CD4-positive, alpha-beta memory T cell (primary cell): ENCODE data around the gene SPSB3. TPM values are rescaled to one million over a fixed set of nuclear protein-coding genes. Genes with fewer than 3 reads are reported as not detected.
A peak's percentile ranks its signal among the peaks of the same experiment; 100 is the strongest.

Source experiments
- CTCF ChIA-PET: fragments of 350-600 bp; sonication (Branson Sonifier 250); formaldehyde crosslinking; loops from one replicate; lab custom pipeline; 2021; ENCODE audit warnings: inconsistent platforms; ENCODE audit not compliant: partially characterized antibody; lab: Charles Lee
- POLR2A ChIA-PET: fragments of 350-600 bp; sonication (Branson Sonifier 250); formaldehyde crosslinking; loops from one replicate; lab custom pipeline; 2021; ENCODE audit not compliant: partially characterized antibody; lab: Charles Lee
- DNase-seq, 5 donors: peaks; one replicate each; pipeline versions ENCODE4 v3.0.0 to v3.0.0-alpha.2; 2020 to 2022; ENCODE audit warnings: mixed read lengths in 1 of 5
- H3K27ac ChIP-seq: one replicate; pipeline ENCODE4 v1.7.0; 2013; ENCODE audit warnings: low read depth, low read length
- H3K27me3 ChIP-seq: 2 replicates; pipeline ENCODE4 v1.7.0; 2013; ENCODE audit warnings: mild to moderate bottlenecking, low read length, moderate library complexity; ENCODE audit not compliant: insufficient read depth
- H3K36me3 ChIP-seq: 2 replicates; pipeline ENCODE4 v1.7.0; 2013; ENCODE audit warnings: mild to moderate bottlenecking, low read length, moderate library complexity; ENCODE audit not compliant: insufficient read depth
- H3K4me1 ChIP-seq: 2 replicates; pipeline ENCODE4 v1.7.0; 2013; ENCODE audit warnings: mild to moderate bottlenecking, low read length, moderate library complexity; ENCODE audit not compliant: insufficient read depth
- H3K4me3 ChIP-seq, 2 donors: one replicate each; pipeline ENCODE4 v1.7.0; 2013; ENCODE audit warnings: low read length in 2 of 2, mild to moderate bottlenecking in 1 of 2
- H3K9me3 ChIP-seq, 2 donors: one replicate each; pipeline ENCODE4 v1.7.0; 2013; ENCODE audit warnings: low read length in 2 of 2, control low read depth in 1 of 2; ENCODE audit not compliant: control insufficient read depth in 1 of 2
- H3K27ac Mint-ChIP-seq, 7 donors: one replicate each; pipeline ENCODE4 v1.8.0; 2020 to 2021; ENCODE audit warnings: mixed read lengths in 7 of 7, mild to moderate bottlenecking in 6 of 7, inconsistent platforms in 3 of 7, moderate library complexity in 3 of 7
- H3K27me3 Mint-ChIP-seq, 2 donors: one replicate each; pipeline ENCODE4 v1.8.0; 2020 to 2021; ENCODE audit warnings: mixed read lengths in 2 of 2
- H3K36me3 Mint-ChIP-seq, 2 donors: one replicate each; pipeline ENCODE4 v1.8.0; 2020 to 2021; ENCODE audit warnings: mixed read lengths in 2 of 2, inconsistent platforms in 1 of 2, mild to moderate bottlenecking in 1 of 2
- H3K4me1 Mint-ChIP-seq, 4 donors: one replicate each; pipeline ENCODE4 v1.8.0; 2020 to 2021; ENCODE audit warnings: mixed read lengths in 4 of 4, mild to moderate bottlenecking in 1 of 4
- H3K4me3 Mint-ChIP-seq, 8 donors: one replicate each; pipeline ENCODE4 v1.8.0; 2020 to 2021; ENCODE audit warnings: mixed read lengths in 8 of 8, mild to moderate bottlenecking in 7 of 8, moderate library complexity in 6 of 8, inconsistent platforms in 3 of 8
- H3K9me3 Mint-ChIP-seq, 8 donors: one replicate each; pipeline ENCODE4 v1.8.0; 2020 to 2021; ENCODE audit warnings: mixed read lengths in 8 of 8, mild to moderate bottlenecking in 5 of 8, inconsistent platforms in 3 of 8, moderate library complexity in 1 of 8
- intact Hi-C: fragments of 100-400 bp; cut with micrococcal nuclease; formaldehyde crosslinking; loops from one replicate; pipeline ENCODE4 v1.15.1; 2023
- polyA plus RNA-seq, 2 donors: library from polyadenylated mRNA; unstranded; fragments of 300-500 nt; fragmentation: Illumina TruSeq; gene quantifications; one replicate each; pipeline ENCODE4 v1.2.3, GENCODE V29; 2021
- total RNA-seq, 2 experiments: library from RNA; stranded (reverse); gene quantifications; one replicate each; pipeline ENCODE4 v1.2.3, GENCODE V29; 2021

SPSB3 gene
- total and polyA plus RNA-seq, 4 experiments from 2014 or later, result 56.6 to 144 (median 103) TPM

- Mint-ChIP-seq H3K36me3 (peaks cover 4 to 26% of the 10 kb centered on the region in 2 donors), H3K4me3 (peak overlapping the region; percentile 85 to 98 (median 96)), H3K27me3 (no peaks in the 10 kb centered on the region), H3K4me1 (peaks cover 11 to 32% (median 15%) of the 10 kb centered on the region in 4 donors), H3K27ac (peak overlapping the region; percentile 90 to 97 (median 95)), H3K9me3 (no peaks in the 10 kb centered on the region)
- no peaks in the 10 kb centered on the region for H3K27me3 ChIP-seq
- POLR2A ChIA-PET, result interaction anchor here (1.0 to 11.4 kb wide), 13 partner anchors 8 to 1006 kb away, joined by 3 to 185 read pairs (median 4); partner anchors contain the start of genes FAHD1, HAGH, MAPK8IP3 and NUBP2
- peak overlapping the region; percentile 45 to 88 for H3K4me3 ChIP-seq
- intact Hi-C loops, result loop anchor here (2.0 to 5.0 kb wide), 3 partner anchors 55 to 760 kb away; partner anchors contain the start of genes CEMP1, FAHD1, HAGH and MAPK8IP3
- CTCF ChIA-PET, result interaction anchor here (2.3 kb wide), 1 partner anchor 11 kb away, joined by 16 read pairs; the partner anchor contains the start of genes NUBP2 and SPSB3
- peak overlapping the region; percentile 72 for H3K27ac ChIP-seq
- peaks cover 29% of the 10 kb centered on the region for H3K4me1 ChIP-seq
- peaks cover 5% of the 10 kb centered on the region for H3K36me3 ChIP-seq
- H3K9me3 ChIP-seq, result no peaks in the 10 kb centered on the region
- DNase-seq, result no peak
These were observed 10.5 kb downstream of the SPSB3 start for GRCh38 chr16:1771864-1772361.

DNA sequence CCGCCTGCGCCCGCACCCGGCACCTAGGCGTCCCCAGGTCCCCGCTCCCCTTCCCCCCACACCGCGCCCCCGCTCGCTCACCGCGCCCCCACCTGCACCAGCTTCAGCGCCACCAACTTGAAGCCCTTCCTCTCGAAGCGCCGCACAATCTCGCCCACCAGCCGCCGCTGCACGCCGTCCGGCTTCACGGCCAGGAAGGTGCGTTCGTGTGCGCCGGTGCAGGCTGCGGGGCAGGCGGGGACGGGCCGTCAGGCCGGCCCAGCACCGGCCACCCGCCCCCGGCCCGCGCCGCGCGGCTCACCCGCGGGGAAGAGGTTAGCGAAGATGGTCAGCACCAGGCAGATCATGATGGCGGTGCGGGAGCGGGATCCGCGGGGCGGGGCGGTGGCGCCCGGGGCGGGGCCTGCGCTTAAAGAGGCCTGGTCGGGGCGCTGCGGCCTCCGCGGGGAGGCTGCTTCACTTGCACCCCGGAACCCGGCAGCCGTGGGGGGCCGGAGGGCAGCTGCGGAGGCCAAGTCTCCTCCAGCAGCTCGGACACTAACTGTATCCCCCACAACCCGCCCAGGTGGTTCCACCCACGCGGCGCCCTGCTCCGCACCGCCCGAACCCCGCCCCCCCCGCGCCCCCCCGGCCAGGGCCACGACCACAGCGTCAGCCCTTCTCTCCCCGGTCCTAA, 11.0 kb downstream of the SPSB3 start, which contains the start of gene NME3:
TSS of gene NME3 (minus strand) at position 356 of the 676 bp plus-strand sequence. CDS start at position 347, 9 bp downstream.
- no peaks in the 10 kb centered on the region for H3K9me3 Mint-ChIP-seq
- peak within 1 kb of the TSS; percentile 90 to 97 (median 95) for H3K27ac Mint-ChIP-seq
- H3K4me3 Mint-ChIP-seq, result peak within 1 kb of the TSS; percentile 85 to 98 (median 96)
- H3K36me3 Mint-ChIP-seq, result peaks cover 4 to 23% of the 10 kb centered on the region in 2 donors
- POLR2A ChIA-PET, result interaction anchor here (1.0 to 11.4 kb wide), 10 partner anchors 9 to 1007 kb away, joined by 3 to 185 read pairs (median 6); partner anchors contain the start of genes FAHD1, HAGH, MAPK8IP3 and NUBP2
- H3K4me1 ChIP-seq, result peaks cover 29% of the 10 kb centered on the region
- H3K4me1 Mint-ChIP-seq, result peaks cover 9 to 32% (median 15%) of the 10 kb centered on the region in 4 donors
- H3K36me3 ChIP-seq, result no peaks in the 10 kb centered on the region
- intact Hi-C loops, result loop anchor here (2.0 to 5.0 kb wide), 2 partner anchors 65 to 761 kb away; partner anchors contain the start of genes CEMP1 and MAPK8IP3
- H3K9me3 ChIP-seq, result no peaks in the 10 kb centered on the region
- H3K4me3 ChIP-seq, result peak within 1 kb of the TSS; percentile 45 to 88
- DNase-seq, result peak; percentile 68 to 79 (median 72)
- H3K27me3 Mint-ChIP-seq, result no peaks in the 10 kb centered on the region
- H3K27ac ChIP-seq, result peak within 1 kb of the TSS; percentile 72
- no peaks in the 10 kb centered on the region for H3K27me3 ChIP-seq
- CTCF ChIA-PET, result interaction anchor here (2.3 kb wide), 1 partner anchor 11 kb away, joined by 16 read pairs; the partner anchor contains the start of genes NUBP2 and SPSB3

- peaks cover 9 to 32% (median 15%) of the 10 kb centered on the region in 4 donors for H3K4me1 Mint-ChIP-seq
- CTCF ChIA-PET, result no interaction called here
- no peaks in the 10 kb centered on the region for H3K36me3 ChIP-seq
These were observed 11.8 kb downstream of the SPSB3 start for GRCh38 chr16:1770328-1771187.

DNA sequence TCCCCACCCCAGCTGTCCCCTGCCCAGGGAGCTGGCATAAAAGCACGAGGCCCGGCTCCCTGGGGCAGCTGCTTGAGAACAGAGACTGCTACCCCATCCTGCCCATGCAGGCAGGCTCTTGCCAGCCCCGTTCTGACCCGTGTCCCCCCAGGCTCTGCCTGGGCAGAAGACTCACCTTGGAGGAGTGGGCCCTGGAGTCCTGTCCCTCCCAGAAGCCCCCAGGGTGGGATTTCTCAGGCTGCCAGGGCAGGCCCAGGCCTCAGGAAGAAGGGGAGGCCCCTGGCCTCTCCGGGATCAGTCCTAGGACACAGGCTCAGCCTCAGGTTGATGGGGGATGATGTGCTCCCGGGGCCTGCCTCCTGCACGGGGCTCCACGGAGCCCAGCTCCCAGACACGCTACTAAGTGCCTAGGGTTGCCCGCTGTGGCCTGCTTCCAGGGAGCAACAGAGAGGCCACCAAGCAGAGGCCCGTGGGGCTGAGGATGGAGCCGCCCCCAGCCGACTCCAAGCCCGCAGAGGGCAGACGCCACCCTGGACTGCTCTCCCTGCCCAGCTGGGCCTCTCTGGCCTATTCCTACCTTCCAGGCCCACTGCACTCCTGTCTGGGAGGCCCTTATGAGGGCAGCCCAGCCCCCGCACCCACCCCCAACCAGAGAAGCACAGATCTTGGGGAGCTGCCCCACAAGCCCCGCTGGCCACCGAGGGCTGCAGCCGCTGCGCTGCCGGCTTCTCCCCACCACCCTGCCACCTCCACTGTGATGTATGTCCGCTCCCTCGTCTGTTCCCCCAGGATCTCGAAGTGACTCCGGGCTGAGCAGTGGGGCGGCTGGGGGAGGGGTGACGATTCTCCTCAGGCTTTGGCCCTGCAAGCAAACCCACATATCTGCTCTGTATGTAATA, 12.7 kb downstream of the SPSB3 start:
- ChIA-PET CTCF (no interaction called here), POLR2A (interaction anchor here (1.1 to 11.4 kb wide), 5 partner anchors 9 to 406 kb away, joined by 3 to 185 read pairs (median 36); partner anchors contain the start of genes FAHD1, HAGH, MAPK8IP3 and NUBP2)
- Histone ChIP-seq H3K4me3 (no peak overlapping the region), H3K4me1 (peaks cover 25% of the 10 kb centered on the region), H3K27me3 (no peaks in the 10 kb centered on the region), H3K9me3 (no peaks in the 10 kb centered on the region), H3K36me3 (peaks cover 8% of the 10 kb centered on the region), H3K27ac (peak overlapping the region; percentile 72)
- intact Hi-C loops, result loop anchor here (2.0 to 5.0 kb wide), 2 partner anchors 63 to 763 kb away; partner anchors contain the start of genes CEMP1 and MAPK8IP3
- H3K4me3 Mint-ChIP-seq, result peak overlapping the region; percentile 69 to 85 (median 76)
- no peak for DNase-seq
- peaks cover 9 to 26% (median 15%) of the 10 kb centered on the region in 4 donors for H3K4me1 Mint-ChIP-seq
- H3K27me3 Mint-ChIP-seq, result no peaks in the 10 kb centered on the region
- peak overlapping the region; percentile 29 to 82 (median 68) for H3K27ac Mint-ChIP-seq
- peaks cover 4 to 28% of the 10 kb centered on the region in 2 donors for H3K36me3 Mint-ChIP-seq
- no peaks in the 10 kb centered on the region for H3K9me3 Mint-ChIP-seq

More at GRCh38 chr16:1770328-1771187, 11.8 kb downstream of the SPSB3 start:
- POLR2A ChIA-PET, result interaction anchor here (1.6 to 11.4 kb wide), 6 partner anchors 10 to 160 kb away, joined by 4 to 185 read pairs (median 24); partner anchors contain the start of genes FAHD1, HAGH, MAPK8IP3 and NUBP2
- peak overlapping the region; percentile 69 to 85 (median 76) for H3K4me3 Mint-ChIP-seq
- peak overlapping the region in 1 of 2 donors; percentile 45 for H3K4me3 ChIP-seq
- H3K27me3 ChIP-seq, result no peaks in the 10 kb centered on the region
- peaks cover 4 to 22% of the 10 kb centered on the region in 2 donors for H3K36me3 Mint-ChIP-seq
- H3K4me1 ChIP-seq, result peaks cover 29% of the 10 kb centered on the region
- peak overlapping the region; percentile 50 to 82 (median 68) for H3K27ac Mint-ChIP-seq
- peak overlapping the region; percentile 72 for H3K27ac ChIP-seq
- H3K9me3 ChIP-seq, result no peaks in the 10 kb centered on the region
- intact Hi-C loops, result loop anchor here (2.0 to 5.0 kb wide), 2 partner anchors 64 to 762 kb away; partner anchors contain the start of genes CEMP1 and MAPK8IP3
- no peaks in the 10 kb centered on the region for H3K9me3 Mint-ChIP-seq
- no peaks in the 10 kb centered on the region for H3K27me3 Mint-ChIP-seq
- DNase-seq, result peak; percentile 38 to 76 (median 48)

DNA sequence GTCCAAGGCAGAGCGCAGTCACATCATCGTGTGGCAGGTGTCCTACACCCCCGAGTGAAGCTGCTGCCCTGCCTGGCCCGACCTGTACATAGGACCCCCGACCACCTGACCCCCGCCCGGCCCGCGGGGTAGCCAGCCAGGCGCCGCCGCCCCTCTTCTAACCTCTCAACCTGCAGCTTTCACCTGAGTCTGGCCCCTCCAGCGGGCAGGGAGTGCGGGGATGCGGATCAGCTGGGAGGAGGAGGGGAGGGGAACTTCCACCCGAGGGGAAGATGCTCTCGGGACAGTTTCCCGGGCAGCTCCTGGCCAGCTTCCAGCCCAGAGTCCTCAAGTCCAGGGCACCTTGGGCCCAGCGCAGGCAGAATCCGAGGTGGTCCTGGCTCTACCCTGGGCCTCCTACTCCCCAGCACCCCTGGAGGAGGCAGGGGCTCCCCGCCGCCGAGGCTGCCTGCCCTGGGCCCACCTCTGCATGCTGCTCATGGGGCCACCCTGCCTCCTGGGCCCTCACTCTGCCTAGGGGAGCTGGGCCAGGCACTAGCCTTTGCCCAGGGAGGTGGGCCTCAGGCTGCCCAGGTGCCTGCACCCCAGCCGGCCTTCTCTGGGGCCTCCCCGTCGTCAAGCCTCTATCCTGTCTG, 13.5 kb downstream of the SPSB3 start:
- Histone ChIP-seq H3K27me3 (no peaks in the 10 kb centered on the region), H3K9me3 (no peaks in the 10 kb centered on the region), H3K27ac (no peak overlapping the region), H3K36me3 (peaks cover 12% of the 10 kb centered on the region), H3K4me3 (no peak overlapping the region), H3K4me1 (peaks cover 17% of the 10 kb centered on the region)
- Mint-ChIP-seq H3K27ac (peak overlapping the region in 1 of 7 donors; percentile 82), H3K4me1 (peaks cover 8 to 20% (median 14%) of the 10 kb centered on the region in 4 donors), H3K4me3 (peak overlapping the region in 1 of 8 donors; percentile 9), H3K36me3 (peaks cover 4 to 28% of the 10 kb centered on the region in 2 donors), H3K27me3 (no peaks in the 10 kb centered on the region), H3K9me3 (no peaks in the 10 kb centered on the region)
- POLR2A ChIA-PET, result interaction anchor here (1.1 to 11.4 kb wide), 3 partner anchors 11 to 405 kb away, joined by 3 to 185 read pairs (median 66); partner anchors contain the start of genes MAPK8IP3, NUBP2 and SPSB3
- no peak for DNase-seq
- intact Hi-C loops, result no loop called here
- CTCF ChIA-PET, result no interaction called here
